ENCODE data around the gene TTC39C.

- no peak for TF ChIP-seq TAF1 (IDR thresholded peaks at IDR 0.05; ENCODE audit: borderline replicate concordance, low read depth, low read length)
- no peak for TF ChIP-seq POLR2AphosphoS5 (IDR thresholded peaks at IDR 0.05; ENCODE audit: low read depth, low read length)
- no peak for TF ChIP-seq POLR2A (IDR thresholded peaks at IDR 0.05; ENCODE audit: low read depth, low read length)
Measured at GRCh38 chr18:24072743-24073142, 58.2 kb downstream of the TTC39C start.

Measured in GM12892 (cell line).